ENCODE measurements around the gene SLC44A3. TPM values are rescaled to one million over a fixed set of nuclear protein-coding genes. Genes with fewer than 3 reads are reported as not detected.
A peak's percentile ranks its signal among the peaks of the same experiment; 100 is the strongest.

The SLC44A3 gene
- total and polyA plus RNA-seq, 2 experiments from 2014 or later = 1.2 to 17.8 TPM

DNA sequence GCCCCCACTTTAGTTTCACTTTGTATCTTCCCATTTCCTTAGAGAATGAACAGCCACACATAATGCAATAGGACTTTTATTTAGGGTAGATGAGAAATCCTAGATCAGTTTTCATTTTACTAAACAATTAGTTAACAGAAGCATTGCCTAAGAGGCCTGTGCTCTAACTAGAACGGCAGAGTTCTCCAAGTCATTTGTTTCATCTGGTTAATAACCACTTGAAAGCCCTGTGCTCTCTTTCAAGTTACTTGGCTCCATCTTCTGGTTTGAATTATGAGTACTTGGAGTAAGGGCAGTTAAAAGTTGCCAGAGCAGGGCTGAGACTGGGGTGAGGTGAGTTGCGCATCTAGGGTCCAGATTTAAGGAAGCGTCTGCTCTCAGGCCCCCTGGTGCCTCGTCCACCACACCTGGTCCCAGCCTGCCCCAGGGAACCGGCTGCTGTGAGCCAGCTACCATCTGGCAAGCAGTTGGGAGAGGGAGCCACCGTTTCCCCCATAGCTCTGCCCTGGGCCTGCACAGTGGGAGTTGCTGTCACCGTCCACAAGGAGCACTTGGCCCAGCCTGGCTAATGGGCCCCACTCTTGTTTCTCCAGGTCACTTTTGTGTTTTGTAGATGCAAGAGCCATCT lies 18.1 kb upstream of the SLC44A3 start:
- Histone ChIP-seq H3K27me3 (no peaks in the 10 kb centered on the region), H3K36me3 (no peaks in the 10 kb centered on the region), H3K9me3 (ENCODE audit: low read depth) (no peaks in the 10 kb centered on the region), H3K27ac (peak overlapping the region; percentile 56), H3K4me3 (no peak overlapping the region), H3K4me1 (ENCODE audit: low read depth) (peaks cover 28% of the 10 kb centered on the region)
- peak; percentile 70 to 90 for DNase-seq (ENCODE audit: low read depth in 1 of 2, low spot score in 1 of 2)
- TF ChIP-seq, protein P1, sequence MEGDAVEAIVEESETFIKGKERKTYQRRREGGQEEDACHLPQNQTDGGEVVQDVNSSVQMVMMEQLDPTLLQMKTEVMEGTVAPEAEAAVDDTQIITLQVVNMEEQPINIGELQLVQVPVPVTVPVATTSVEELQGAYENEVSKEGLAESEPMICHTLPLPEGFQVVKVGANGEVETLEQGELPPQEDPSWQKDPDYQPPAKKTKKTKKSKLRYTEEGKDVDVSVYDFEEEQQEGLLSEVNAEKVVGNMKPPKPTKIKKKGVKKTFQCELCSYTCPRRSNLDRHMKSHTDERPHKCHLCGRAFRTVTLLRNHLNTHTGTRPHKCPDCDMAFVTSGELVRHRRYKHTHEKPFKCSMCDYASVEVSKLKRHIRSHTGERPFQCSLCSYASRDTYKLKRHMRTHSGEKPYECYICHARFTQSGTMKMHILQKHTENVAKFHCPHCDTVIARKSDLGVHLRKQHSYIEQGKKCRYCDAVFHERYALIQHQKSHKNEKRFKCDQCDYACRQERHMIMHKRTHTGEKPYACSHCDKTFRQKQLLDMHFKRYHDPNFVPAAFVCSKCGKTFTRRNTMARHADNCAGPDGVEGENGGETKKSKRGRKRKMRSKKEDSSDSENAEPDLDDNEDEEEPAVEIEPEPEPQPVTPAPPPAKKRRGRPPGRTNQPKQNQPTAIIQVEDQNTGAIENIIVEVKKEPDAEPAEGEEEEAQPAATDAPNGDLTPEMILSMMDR (IDR thresholded peaks at IDR 0.05; ENCODE audit: low read depth, low read length) = peak; percentile 58

DNA sequence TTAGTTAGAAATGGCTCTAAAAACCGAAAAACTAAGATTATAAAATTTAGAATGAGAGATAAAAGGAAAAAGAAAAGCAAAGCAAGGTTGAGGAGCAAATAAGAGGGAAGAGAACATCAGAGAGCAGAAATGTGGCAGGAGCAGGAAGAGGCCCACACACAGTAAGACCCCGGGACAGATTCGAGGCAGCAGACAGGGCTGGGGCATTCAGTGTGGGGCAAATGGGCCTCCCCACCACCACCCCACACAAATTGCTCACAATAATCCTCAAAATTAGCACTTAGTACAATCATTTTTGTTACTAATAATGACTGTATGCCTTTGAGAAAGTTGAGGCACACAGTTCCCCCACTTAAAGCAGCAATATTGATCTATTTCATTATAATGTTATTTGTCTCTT lies 17.1 kb upstream of the SLC44A3 start:
- Histone ChIP-seq H3K27me3 (no peaks in the 10 kb centered on the region), H3K4me1 (ENCODE audit: low read depth) (peaks cover 31% of the 10 kb centered on the region), H3K9me3 (ENCODE audit: low read depth) (no peaks in the 10 kb centered on the region), H3K27ac (no peak overlapping the region), H3K4me3 (no peak overlapping the region), H3K36me3 (no peaks in the 10 kb centered on the region)
- DNase-seq (ENCODE audit: low read depth in 1 of 2, low spot score in 1 of 2) = no peak
- TF ChIP-seq, protein P1 (IDR thresholded peaks at IDR 0.05; ENCODE audit: low read depth, low read length) = no peak

DNA sequence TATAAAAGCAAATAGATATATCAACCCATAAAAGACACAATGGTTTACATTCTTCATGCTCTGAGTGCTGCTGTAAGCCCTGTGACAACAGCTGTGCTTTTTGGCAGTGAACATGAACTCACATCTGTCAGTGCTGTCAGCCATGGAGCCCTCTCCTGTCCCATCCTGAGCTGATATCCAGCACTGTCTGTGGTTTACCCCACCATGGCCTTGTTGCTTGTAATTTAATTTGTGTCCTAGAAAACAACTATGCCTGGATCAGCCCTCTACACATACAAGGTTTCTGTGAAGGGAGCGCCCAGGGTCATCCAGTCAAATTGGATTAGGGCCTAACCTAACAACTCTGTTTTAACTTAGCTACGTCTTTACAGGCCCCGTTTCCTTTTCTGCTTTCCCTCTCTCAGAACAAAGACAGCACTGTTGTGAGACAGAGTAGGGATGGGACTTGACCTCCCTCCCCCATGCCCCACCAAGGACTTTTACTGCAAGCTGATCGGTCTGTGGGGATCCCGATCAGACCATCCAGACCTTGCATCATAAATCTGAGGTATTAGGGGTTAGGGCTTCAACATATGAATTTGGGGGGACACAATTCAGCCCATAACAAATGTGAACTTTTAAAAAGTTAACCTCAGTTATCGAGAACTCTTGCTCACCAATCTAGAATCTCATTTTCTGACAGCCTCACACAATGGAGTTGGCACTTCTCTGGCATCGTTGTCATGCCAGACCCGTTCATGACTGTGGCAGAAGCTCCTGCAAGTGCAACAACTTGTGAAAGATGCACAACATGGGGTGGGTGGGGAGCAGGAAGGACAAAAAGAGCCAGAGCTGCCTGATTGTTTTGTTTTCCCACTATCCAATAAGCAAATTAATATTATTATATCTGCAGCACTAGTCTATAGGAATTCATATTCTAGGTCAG lies 16.4 kb upstream of the SLC44A3 start:
- H3K27me3 ChIP-seq = no peaks in the 10 kb centered on the region
- no peak overlapping the region for H3K27ac ChIP-seq
- H3K4me3 ChIP-seq = no peak overlapping the region
- H3K36me3 ChIP-seq = no peaks in the 10 kb centered on the region
- peak in 1 of 2 donors; percentile 55 for DNase-seq (ENCODE audit: low read depth in 1 of 2, low spot score in 1 of 2)
- peaks cover 34% of the 10 kb centered on the region for H3K4me1 ChIP-seq (ENCODE audit: low read depth)
- TF ChIP-seq, protein P1 (IDR thresholded peaks at IDR 0.05; ENCODE audit: low read depth, low read length) = no peak
- H3K9me3 ChIP-seq (ENCODE audit: low read depth) = no peaks in the 10 kb centered on the region

DNA sequence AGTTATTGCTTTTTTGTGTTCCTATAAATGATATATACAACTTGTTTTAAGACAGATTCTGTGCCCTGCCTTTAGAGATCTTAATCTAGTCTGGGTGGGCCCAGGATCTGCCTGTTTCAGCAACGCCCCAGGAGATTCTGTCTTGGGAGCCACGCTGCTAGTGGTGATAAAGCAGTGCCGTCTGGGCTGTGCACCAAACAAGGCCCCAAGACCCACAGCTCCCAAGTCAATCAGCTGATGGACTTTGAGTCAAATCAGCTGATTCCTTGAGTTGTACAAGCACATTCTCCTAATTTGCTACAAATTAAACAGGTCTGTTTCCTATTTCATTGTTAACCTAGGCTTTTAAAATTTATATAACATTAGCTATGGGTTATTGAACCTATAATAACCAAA lies 15.7 kb upstream of the SLC44A3 start:
- TF ChIP-seq, protein P1 (IDR thresholded peaks at IDR 0.05; ENCODE audit: low read depth, low read length) = no peak
- no peak overlapping the region for H3K27ac ChIP-seq
- H3K4me1 ChIP-seq (ENCODE audit: low read depth) = peaks cover 34% of the 10 kb centered on the region
- no peaks in the 10 kb centered on the region for H3K27me3 ChIP-seq
- H3K4me3 ChIP-seq = no peak overlapping the region
- H3K36me3 ChIP-seq = no peaks in the 10 kb centered on the region
- DNase-seq (ENCODE audit: low read depth in 1 of 2, low spot score in 1 of 2) = no peak
- H3K9me3 ChIP-seq (ENCODE audit: low read depth) = no peaks in the 10 kb centered on the region

DNA sequence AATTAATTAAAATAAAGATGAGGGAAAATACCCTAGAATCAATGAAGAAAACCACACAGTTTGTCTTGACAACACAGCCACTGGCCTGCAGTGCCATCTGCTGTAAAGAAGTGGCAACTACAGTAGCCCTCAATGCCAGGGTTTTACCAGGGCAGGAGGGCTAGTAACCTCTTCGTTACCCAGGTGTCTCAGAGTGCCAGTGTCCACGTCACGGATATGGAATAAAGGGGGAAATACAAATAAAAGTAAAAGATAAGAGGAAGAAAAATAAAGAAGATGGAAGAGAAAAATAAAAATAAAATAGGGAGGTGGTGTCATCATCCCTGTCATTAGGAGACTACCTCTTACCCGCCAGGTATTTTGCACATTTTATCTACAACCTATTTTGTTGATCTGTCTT lies 14.2 kb upstream of the SLC44A3 start:
- no peaks in the 10 kb centered on the region for H3K27me3 ChIP-seq
- no peaks in the 10 kb centered on the region for H3K9me3 ChIP-seq (ENCODE audit: low read depth)
- no peak overlapping the region for H3K4me3 ChIP-seq

More for the DNA sequence above, 14.2 kb upstream of the SLC44A3 start:
- peaks cover 32% of the 10 kb centered on the region for H3K4me1 ChIP-seq (ENCODE audit: low read depth)
- no peak overlapping the region for H3K27ac ChIP-seq
- peak; percentile 62 to 78 for DNase-seq (ENCODE audit: low read depth in 1 of 2, low spot score in 1 of 2)
- H3K36me3 ChIP-seq = no peaks in the 10 kb centered on the region
- TF ChIP-seq, protein P1 (IDR thresholded peaks at IDR 0.05; ENCODE audit: low read depth, low read length) = peak; percentile 97
